Urinary bladder (tissue), 4 donors: ENCODE measurements around the gene TFIP11. TPM values are rescaled to one million over a fixed set of nuclear protein-coding genes. Genes with fewer than 3 reads are reported as not detected.

Experiments used
- DNase-seq: peaks from one replicate; pipeline ENCODE4 v3.0.0-alpha.2; 2015; ENCODE audit errors: extremely low spot score
- H3K27ac ChIP-seq: one replicate; pipeline ENCODE4 v1.5.1; 2013; ENCODE audit warnings: low read depth, mild to moderate bottlenecking, moderate library complexity
- H3K36me3 ChIP-seq: one replicate; pipeline ENCODE4 v1.6.1; 2013; ENCODE audit warnings: mild to moderate bottlenecking, moderate library complexity; ENCODE audit not compliant: insufficient read depth
- H3K4me1 ChIP-seq: one replicate; pipeline ENCODE4 v1.6.1; 2013; ENCODE audit warnings: mild to moderate bottlenecking, moderate library complexity; ENCODE audit not compliant: insufficient read depth
- H3K4me3 ChIP-seq: one replicate; pipeline ENCODE4 v1.5.1; 2013; ENCODE audit warnings: low read depth, low read length
- WGBS: extraction: QIAGEN DNeasy Blood & Tissue Kit; methylation state at CpG from one replicate; pipeline ENCODE4 v1.1.7; 2013; 5-methylcytosine and 5-hydroxymethylcytosine counted together
- polyA plus RNA-seq: library from polyadenylated mRNA; stranded (reverse); fragments of 200-250 nt; gene quantifications from one replicate; pipeline ENCODE4 v1.2.3, GENCODE V29; 2013
- total RNA-seq: library from RNA; depleted of rRNA; stranded (reverse); fragments of >200 nt; gene quantifications from one replicate; pipeline ENCODE4 v1.2.3, GENCODE V29; 2014
- donor health status: healthy with polysubstance abuse.
- donor health status: healthy.

TFIP11 gene
- total and polyA plus RNA-seq, 2 donors: 19.0 to 22.5 TPM

GRCh38 chr22:26484360-26484706 is 27.9 kb downstream of the TFIP11 start:
- H3K4me3 ChIP-seq: peak overlapping the region; percentile 92
- no peak for DNase-seq
- WGBS: 9% methylated on average over 6 of the region's 6 CpGs
- H3K27ac ChIP-seq: no peak overlapping the region
- peaks cover 3% of the 10 kb centered on the region for H3K4me1 ChIP-seq
- H3K36me3 ChIP-seq: no peaks in the 10 kb centered on the region

GRCh38 chr22:26483439-26484359 is 28.6 kb downstream of the TFIP11 start, which contains the start of the genes HPS4 and SRRD:
Gene HPS4, minus strand, starts transcription at chr22:26483783. Its CDS starts 2,021 bp downstream, at chr22:26481762.
Gene SRRD, plus strand, starts transcription at chr22:26483877. Its CDS starts 14 bp downstream, at chr22:26483891.
- Histone ChIP-seq H3K36me3 (no peaks in the 10 kb centered on the region), H3K4me1 (peaks cover 3% of the 10 kb centered on the region), H3K4me3 (peak within 1 kb of the TSS; percentile 92), H3K27ac (peak within 1 kb of the TSS; percentile 90)
- DNase-seq: no peak
- WGBS: under 1% methylated on average over 84 of the region's 85 CpGs

DNA sequence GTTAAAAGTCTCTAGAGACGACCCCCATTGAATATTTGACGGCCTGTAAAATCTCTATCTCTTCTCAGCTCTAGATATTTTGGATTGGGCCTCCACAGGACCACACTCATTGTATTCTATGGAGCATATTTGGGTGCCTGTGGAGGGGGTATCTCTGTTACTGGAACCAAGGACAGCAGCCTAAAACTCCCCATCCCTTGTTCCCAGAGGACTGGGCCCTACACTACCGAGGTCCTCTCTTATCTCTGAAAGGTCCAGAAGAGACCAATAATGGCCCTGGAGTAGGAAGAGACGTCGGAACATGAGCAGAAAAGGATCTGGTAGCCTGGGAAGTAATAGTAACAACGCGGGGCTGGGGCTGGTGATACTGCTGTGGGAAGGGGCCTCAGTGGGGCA is 29.2 kb downstream of the TFIP11 start:
- DNase-seq: no peak
- 8% methylated on average over 7 of the region's 7 CpGs for WGBS
- Histone ChIP-seq H3K36me3 (no peaks in the 10 kb centered on the region), H3K27ac (peak overlapping the region; percentile 89), H3K4me1 (peaks cover 3% of the 10 kb centered on the region), H3K4me3 (peak overlapping the region; percentile 92)

- Histone ChIP-seq H3K4me1 (peaks cover 3% of the 10 kb centered on the region), H3K36me3 (no peaks in the 10 kb centered on the region), H3K27ac (no peak overlapping the region), H3K4me3 (no peak overlapping the region)
- no peak for DNase-seq
- 55% methylated on average over 5 of the region's 5 CpGs for WGBS
Measured at GRCh38 chr22:26482161-26482560, 30.1 kb downstream of the TFIP11 start.

GRCh38 chr22:26481694-26482093 is 30.6 kb downstream of the TFIP11 start:
- peaks cover 3% of the 10 kb centered on the region for H3K4me1 ChIP-seq
- WGBS: 78% methylated on average over 4 of the region's 4 CpGs

GRCh38 chr22:26481112-26481693 is 31.1 kb downstream of the TFIP11 start:
- no peak for DNase-seq
- no peak overlapping the region for H3K4me3 ChIP-seq
- 69% methylated on average over 6 of the region's 6 CpGs for WGBS
- peaks cover 4% of the 10 kb centered on the region for H3K36me3 ChIP-seq
- peaks cover 3% of the 10 kb centered on the region for H3K4me1 ChIP-seq
- H3K27ac ChIP-seq: no peak overlapping the region

More at GRCh38 chr22:26481694-26482093, 30.6 kb downstream of the TFIP11 start:
- peaks cover under 1% of the 10 kb centered on the region for H3K36me3 ChIP-seq
- H3K4me3 ChIP-seq: no peak overlapping the region
- no peak overlapping the region for H3K27ac ChIP-seq
- DNase-seq: no peak

DNA sequence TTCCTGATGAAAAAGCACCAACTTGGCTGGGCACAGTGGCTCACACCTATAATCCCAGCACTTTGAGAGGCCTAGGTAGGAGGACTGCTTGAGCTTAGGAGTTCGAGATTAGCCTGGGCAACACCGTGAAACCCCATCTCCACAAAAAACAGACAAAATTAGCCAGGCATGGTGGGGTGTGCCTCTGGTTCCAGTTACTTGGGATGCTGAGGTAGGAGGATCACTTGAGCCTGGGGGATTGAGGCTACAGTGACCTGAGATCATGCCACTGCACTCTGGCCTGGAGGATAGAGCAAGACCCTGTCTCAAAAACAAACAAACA is 31.7 kb downstream of the TFIP11 start:
- WGBS: 66% methylated on average over 2 of the region's 2 CpGs
- peaks cover 3% of the 10 kb centered on the region for H3K4me1 ChIP-seq

GRCh38 chr22:26479792-26480610 is 32.3 kb downstream of the TFIP11 start:
- H3K4me1 ChIP-seq: peaks cover under 1% of the 10 kb centered on the region
- no peak for DNase-seq
- H3K4me3 ChIP-seq: no peak overlapping the region
- WGBS: 60% methylated on average over 12 of the region's 12 CpGs
- no peak overlapping the region for H3K27ac ChIP-seq
- H3K36me3 ChIP-seq: peaks cover 7% of the 10 kb centered on the region

More for the DNA sequence above, 31.7 kb downstream of the TFIP11 start:
- no peak for DNase-seq
- peaks cover 6% of the 10 kb centered on the region for H3K36me3 ChIP-seq
- no peak overlapping the region for H3K4me3 ChIP-seq
- H3K27ac ChIP-seq: no peak overlapping the region

- Histone ChIP-seq H3K4me3 (no peak overlapping the region), H3K4me1 (no peaks in the 10 kb centered on the region), H3K36me3 (peaks cover 7% of the 10 kb centered on the region), H3K27ac (no peak overlapping the region)
- WGBS: 57% methylated on average over 12 of the region's 12 CpGs
- no peak for DNase-seq
Measured at GRCh38 chr22:26479043-26479791, 33.1 kb downstream of the TFIP11 start.

DNA sequence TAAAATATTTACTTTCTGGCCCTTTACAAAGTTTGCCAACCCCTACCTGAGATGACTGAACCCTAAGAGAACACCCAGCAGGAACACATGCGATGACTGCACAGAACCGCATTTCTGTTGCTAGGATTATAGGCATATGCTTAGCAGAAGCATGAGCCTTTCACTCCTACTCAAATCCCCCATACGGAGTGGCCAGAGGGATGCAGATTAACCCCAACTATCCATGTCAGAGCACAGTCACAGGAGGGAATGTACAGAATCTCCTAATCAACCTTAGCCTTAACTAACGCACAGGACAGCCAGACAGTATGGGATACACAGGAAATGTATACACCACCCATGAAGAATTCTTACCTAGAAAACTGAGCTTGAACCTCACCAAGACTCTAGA is 34.9 kb downstream of the TFIP11 start:
- peaks cover 7% of the 10 kb centered on the region for H3K36me3 ChIP-seq
- no peak for DNase-seq
- H3K4me1 ChIP-seq: no peaks in the 10 kb centered on the region
- 39% methylated on average over 4 of the region's 4 CpGs for WGBS
- no peak overlapping the region for H3K27ac ChIP-seq
- H3K4me3 ChIP-seq: no peak overlapping the region

DNA sequence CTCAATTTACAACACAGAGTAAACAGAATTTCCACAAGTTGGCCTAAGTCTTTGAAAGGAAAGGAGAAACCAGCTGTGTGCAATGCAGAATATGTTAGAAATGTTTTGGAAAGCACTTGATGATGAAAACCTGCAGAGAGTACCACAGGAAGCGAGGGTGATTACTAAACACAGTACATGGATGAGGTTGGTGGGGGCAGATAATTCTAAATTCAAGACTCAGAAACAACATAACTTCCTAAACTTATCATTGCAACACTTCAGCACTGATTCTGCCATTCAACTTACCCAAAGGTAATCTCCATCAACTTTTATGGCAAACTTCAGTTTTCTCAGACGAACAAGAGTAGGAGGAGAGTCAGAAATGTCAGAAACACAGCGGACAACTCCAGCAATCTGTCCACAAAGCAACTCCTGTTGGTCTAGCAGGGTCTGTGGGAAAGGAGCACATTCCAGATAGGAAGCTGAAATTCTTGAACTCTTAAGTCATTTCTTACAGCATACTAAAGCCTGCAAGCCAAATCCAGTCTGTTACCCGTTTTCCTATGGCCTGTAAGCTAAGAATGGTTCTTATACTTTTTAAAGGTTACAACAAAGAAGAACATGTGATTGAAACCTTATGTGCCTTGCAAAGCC is 35.5 kb downstream of the TFIP11 start:
- Histone ChIP-seq H3K27ac (no peak overlapping the region), H3K4me1 (no peaks in the 10 kb centered on the region), H3K36me3 (peaks cover 7% of the 10 kb centered on the region), H3K4me3 (no peak overlapping the region)
- DNase-seq: no peak
- WGBS: 89% methylated on average over 4 of the region's 4 CpGs

DNA sequence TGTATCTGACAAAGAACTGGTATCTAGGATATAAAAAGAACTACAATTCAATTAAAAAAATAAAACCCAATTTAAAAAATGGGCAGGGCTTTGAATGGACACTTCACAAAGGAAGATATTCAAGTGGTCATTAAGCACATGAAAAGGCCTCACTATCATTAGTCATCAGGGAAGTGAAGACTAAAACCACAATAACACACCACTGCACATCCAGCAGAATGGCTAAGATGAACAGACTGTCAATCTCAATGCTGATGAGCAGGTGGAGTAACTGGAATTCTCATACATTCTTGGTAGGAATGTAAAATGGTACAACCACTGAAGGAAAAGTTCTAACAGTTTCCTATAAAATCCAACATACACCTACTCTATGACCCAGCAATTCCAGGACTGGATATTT is 37.6 kb downstream of the TFIP11 start:
- DNase-seq: no peak
- Histone ChIP-seq H3K27ac (no peak overlapping the region), H3K4me3 (no peak overlapping the region), H3K36me3 (peaks cover 10% of the 10 kb centered on the region), H3K4me1 (no peaks in the 10 kb centered on the region)

GRCh38 chr22:26471522-26471921 is 40.8 kb downstream of the TFIP11 start:
- DNase-seq: no peak
- Histone ChIP-seq H3K4me3 (no peak overlapping the region), H3K27ac (peak overlapping the region; percentile 53), H3K4me1 (no peaks in the 10 kb centered on the region), H3K36me3 (peaks cover 8% of the 10 kb centered on the region)
- 78% methylated on average over 5 of the region's 5 CpGs for WGBS
